PC-9 (cell line): Measurements from ENCODE around the gene CTPS2. TPM values are rescaled to one million over a fixed set of nuclear protein-coding genes. Genes with fewer than 3 reads are reported as not detected.

Experiments used
- BruUV-seq: library from RNA; stranded (reverse); fragments of 400-500 nt; replicated peaks from 2 replicates; lab custom pipeline; 2021; lab: Mats Ljungman, UMichigan
- CTCF ChIA-PET: fragments of 300-600 bp; sonication (Branson Sonifier 250); formaldehyde crosslinking; loops from one replicate; lab custom pipeline; 2022; ENCODE audit warnings: antibody characterized with exemption; lab: Charles Lee
- POLR2A ChIA-PET: fragments of 300-600 bp; sonication (Branson Sonifier 250); formaldehyde crosslinking; loops from one replicate; lab custom pipeline; 2022; ENCODE audit warnings: antibody characterized with exemption; ENCODE audit not compliant: unreplicated experiment; lab: Charles Lee
- DNase-seq, 2 experiments: peaks; one replicate each; pipeline versions ENCODE4 v3.0.0 to v3.0.0-alpha.2; 2015 to 2022; ENCODE audit warnings: mixed read lengths in 1 of 2
- H2AFZ ChIP-seq: fragments of 200-600 bp; sonication (generic); 2 replicates; pipeline ENCODE4 v1.8.1; 2017; ENCODE audit warnings: antibody characterized with exemption
- H3F3A ChIP-seq: fragments of 200-600 bp; sonication (generic); 2 replicates; pipeline ENCODE4 v1.8.1; 2017; ENCODE audit warnings: antibody characterized with exemption, mild to moderate bottlenecking, low read depth; ENCODE audit not compliant: insufficient read depth
- H3K27ac ChIP-seq: fragments of 200-600 bp; sonication (generic); 2 replicates; pipeline ENCODE4 v1.6.1; 2016; ENCODE audit warnings: mixed run types
- H3K27me3 ChIP-seq: fragments of 200-600 bp; sonication (generic); 2 replicates; pipeline ENCODE4 v1.6.1; 2016; ENCODE audit warnings: low read depth, mixed run types; ENCODE audit not compliant: insufficient read depth
- H3K36me3 ChIP-seq: fragments of 200-600 bp; sonication (generic); 2 replicates; pipeline ENCODE4 v1.6.1; 2016; ENCODE audit warnings: low read depth, mixed run types
- H3K4me1 ChIP-seq: fragments of 200-600 bp; sonication (generic); replicated peaks from 2 replicates; pipeline ENCODE4 v1.6.1; 2016; ENCODE audit warnings: mixed run types; ENCODE audit not compliant: insufficient read depth
- H3K4me2 ChIP-seq: fragments of 200-600 bp; sonication (generic); 2 replicates; pipeline ENCODE4 v1.6.1; 2017; ENCODE audit warnings: mixed run types
- H3K4me3 ChIP-seq: fragments of 200-600 bp; sonication (generic); 2 replicates; pipeline ENCODE4 v1.6.1; 2016; ENCODE audit warnings: mixed run types
- H3K79me2 ChIP-seq: fragments of 200-600 bp; sonication (generic); 2 replicates; pipeline ENCODE4 v1.6.1; 2017; ENCODE audit warnings: low read depth, mixed run types
- H3K9me2 ChIP-seq: fragments of 200-600 bp; sonication (generic); 2 replicates; pipeline ENCODE4 v1.8.1; 2017; ENCODE audit warnings: mild to moderate bottlenecking; ENCODE audit not compliant: insufficient read depth
- H3K9me3 ChIP-seq: fragments of 200-600 bp; sonication (generic); 2 replicates; pipeline ENCODE4 v1.8.1; 2016; ENCODE audit warnings: low read depth; ENCODE audit not compliant: insufficient read depth
- H4K20me1 ChIP-seq: fragments of 200-600 bp; sonication (generic); 2 replicates; pipeline ENCODE4 v1.8.1; 2017; ENCODE audit not compliant: insufficient read depth
- EZH2 ChIP-seq: fragments of 200-600 bp; sonication (generic); IDR thresholded peaks from 2 replicates; pipeline ENCODE4 v1.8.0; 2017; ENCODE audit warnings: antibody characterized with exemption, low read depth
- intact Hi-C: fragments of 100-400 bp; cut with micrococcal nuclease; formaldehyde crosslinking; loops from one replicate; pipeline ENCODE4 v1.10.0; 2022; ENCODE audit not compliant: unreplicated experiment
- total RNA-seq: library from RNA; stranded (reverse); gene quantifications from 2 replicates; pipeline ENCODE4 v1.2.3, GENCODE V29; 2021
- TF ChIP-seq, protein P1 (sequence below): fragments of 200-600 bp; sonication (generic); conservative IDR thresholded peaks from 2 replicates; pipeline ENCODE4 v1.6.1; 2017; ENCODE audit warnings: mixed run types, antibody characterized with exemption, mild to moderate bottlenecking, moderate library complexity

Gene CTPS2
- total RNA-seq, 1 experiment from 2014 or later = 15.8 TPM

DNA sequence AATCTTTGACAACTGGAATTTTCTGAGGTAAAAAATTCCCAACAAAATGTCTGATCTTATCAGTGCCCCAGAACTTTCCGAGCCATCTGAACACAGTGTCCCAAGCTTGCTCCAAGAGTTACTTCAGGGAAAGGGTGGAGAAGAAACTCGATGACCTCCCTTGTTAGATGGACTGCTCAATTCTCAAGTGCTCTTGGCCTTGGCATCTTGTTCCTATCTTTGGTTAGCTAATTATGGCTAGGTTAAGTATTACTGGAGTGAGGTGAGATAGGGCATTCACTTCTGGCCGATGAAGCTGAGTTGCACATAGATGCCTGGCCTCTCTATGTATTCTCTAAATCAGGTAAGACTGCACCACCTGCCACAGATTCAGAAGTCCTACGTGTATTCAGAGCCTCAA is 71.6 kb downstream of the CTPS2 start:
- BruUV-seq = no TSS peak
- POLR2A ChIA-PET = interaction anchor here (0.5 kb wide), 1 partner anchor 156 kb away, joined by 9 read pairs; no protein-coding TSS in a partner anchor

DNA sequence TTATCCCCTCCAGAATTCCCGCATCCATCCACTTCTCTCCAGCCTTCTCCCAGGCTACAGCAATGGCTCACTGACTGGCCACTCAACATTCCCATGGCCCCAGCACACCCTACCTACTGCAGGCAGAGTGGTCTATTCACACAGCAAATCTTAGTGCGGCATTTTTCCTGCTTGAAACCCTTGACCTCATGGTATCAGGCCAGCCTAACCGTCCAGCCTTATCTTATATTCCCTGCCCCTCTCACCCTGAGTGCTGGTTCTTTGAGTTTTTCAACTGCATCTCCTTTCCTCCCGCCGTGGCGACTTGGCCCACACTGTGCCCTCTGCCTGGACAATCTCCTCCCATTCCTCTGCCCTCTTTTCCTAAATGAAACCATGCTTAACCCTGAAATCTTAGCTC is 72.5 kb downstream of the CTPS2 start:
- Histone ChIP-seq H3K27me3 (no peaks in the 10 kb centered on the region), H3K4me3 (no peak overlapping the region), H3K9me3 (no peaks in the 10 kb centered on the region), H3K4me1 (no peaks in the 10 kb centered on the region), H3F3A (no peaks in the 10 kb centered on the region), H2AFZ (no peak overlapping the region), H3K4me2 (no peak overlapping the region), H3K27ac (no peak overlapping the region), H3K79me2 (no peaks in the 10 kb centered on the region), H3K36me3 (no peaks in the 10 kb centered on the region), H4K20me1 (no peaks in the 10 kb centered on the region), H3K9me2 (no peaks in the 10 kb centered on the region)
- DNase-seq = no peak
- intact Hi-C loops = no loop called here
- no TSS peak for BruUV-seq
- POLR2A ChIA-PET = no interaction called here
- TF ChIP-seq, protein P1, sequence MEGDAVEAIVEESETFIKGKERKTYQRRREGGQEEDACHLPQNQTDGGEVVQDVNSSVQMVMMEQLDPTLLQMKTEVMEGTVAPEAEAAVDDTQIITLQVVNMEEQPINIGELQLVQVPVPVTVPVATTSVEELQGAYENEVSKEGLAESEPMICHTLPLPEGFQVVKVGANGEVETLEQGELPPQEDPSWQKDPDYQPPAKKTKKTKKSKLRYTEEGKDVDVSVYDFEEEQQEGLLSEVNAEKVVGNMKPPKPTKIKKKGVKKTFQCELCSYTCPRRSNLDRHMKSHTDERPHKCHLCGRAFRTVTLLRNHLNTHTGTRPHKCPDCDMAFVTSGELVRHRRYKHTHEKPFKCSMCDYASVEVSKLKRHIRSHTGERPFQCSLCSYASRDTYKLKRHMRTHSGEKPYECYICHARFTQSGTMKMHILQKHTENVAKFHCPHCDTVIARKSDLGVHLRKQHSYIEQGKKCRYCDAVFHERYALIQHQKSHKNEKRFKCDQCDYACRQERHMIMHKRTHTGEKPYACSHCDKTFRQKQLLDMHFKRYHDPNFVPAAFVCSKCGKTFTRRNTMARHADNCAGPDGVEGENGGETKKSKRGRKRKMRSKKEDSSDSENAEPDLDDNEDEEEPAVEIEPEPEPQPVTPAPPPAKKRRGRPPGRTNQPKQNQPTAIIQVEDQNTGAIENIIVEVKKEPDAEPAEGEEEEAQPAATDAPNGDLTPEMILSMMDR = no peak
- no peak for TF ChIP-seq EZH2
- CTCF ChIA-PET = no interaction called here

More for the DNA sequence above, 71.6 kb downstream of the CTPS2 start:
- no peak overlapping the region for H3K4me3 ChIP-seq
- intact Hi-C loops = no loop called here
- H3K36me3 ChIP-seq = no peaks in the 10 kb centered on the region
- no peak for TF ChIP-seq EZH2
- TF ChIP-seq, protein P1 = no peak
- H3K4me2 ChIP-seq = no peak overlapping the region
- no peaks in the 10 kb centered on the region for H3K27me3 ChIP-seq
- DNase-seq = no peak
- H3K27ac ChIP-seq = no peak overlapping the region
- H2AFZ ChIP-seq = no peak overlapping the region
- H3K4me1 ChIP-seq = no peaks in the 10 kb centered on the region
- no peaks in the 10 kb centered on the region for H4K20me1 ChIP-seq
- no peaks in the 10 kb centered on the region for H3K9me3 ChIP-seq
- H3K79me2 ChIP-seq = no peaks in the 10 kb centered on the region
- H3F3A ChIP-seq = no peaks in the 10 kb centered on the region
- no peaks in the 10 kb centered on the region for H3K9me2 ChIP-seq
- CTCF ChIA-PET = no interaction called here

DNA sequence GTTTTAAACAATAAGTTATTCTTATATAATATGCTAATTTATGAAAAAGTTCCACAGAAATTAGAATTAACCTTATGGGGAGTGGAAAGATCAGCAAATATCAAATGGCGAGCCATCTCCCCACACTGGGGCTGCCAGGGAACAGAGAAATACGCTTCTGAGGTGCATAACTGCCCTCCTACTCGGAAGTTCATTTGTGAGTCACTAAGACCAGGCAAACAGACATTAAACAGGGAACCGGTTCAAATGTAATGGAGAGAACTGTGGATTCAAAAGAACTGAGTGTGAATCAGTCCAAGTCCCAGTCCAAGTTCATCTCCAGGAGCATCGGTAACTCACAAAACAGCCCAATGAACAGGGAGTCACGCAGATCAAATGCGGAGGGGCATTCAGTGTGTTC is 73.9 kb downstream of the CTPS2 start:
- H3K9me3 ChIP-seq = no peaks in the 10 kb centered on the region
- intact Hi-C loops = no loop called here

More for the DNA sequence above, 73.9 kb downstream of the CTPS2 start:
- H3F3A ChIP-seq = no peaks in the 10 kb centered on the region
- ChIA-PET POLR2A (no interaction called here), CTCF (no interaction called here)
- no peak overlapping the region for H2AFZ ChIP-seq
- no peaks in the 10 kb centered on the region for H3K79me2 ChIP-seq
- no peaks in the 10 kb centered on the region for H3K36me3 ChIP-seq
- no peak for TF ChIP-seq EZH2
- TF ChIP-seq, protein P1 = no peak
- no peak overlapping the region for H3K4me2 ChIP-seq
- H3K27me3 ChIP-seq = no peaks in the 10 kb centered on the region
- no peaks in the 10 kb centered on the region for H3K9me2 ChIP-seq
- no TSS peak for BruUV-seq
- H3K4me3 ChIP-seq = no peak overlapping the region
- no peak overlapping the region for H3K27ac ChIP-seq
- no peaks in the 10 kb centered on the region for H3K4me1 ChIP-seq
- H4K20me1 ChIP-seq = no peaks in the 10 kb centered on the region
- no peak for DNase-seq
